ENCODE data around the gene HSFX1.
"Not testable (repeated sequence)": the region's sequence is repeated elsewhere in the genome, so short reads cannot be mapped to it uniquely, and the experiment has no call there.

- TF ChIP-seq EZH2 (IDR thresholded peaks at IDR 0.05; ENCODE audit: low read length, missing control alignments); CTCF (conservative IDR thresholded peaks at IDR 0.05 in 1 of 2, IDR thresholded peaks at IDR 0.05 in 1 of 2; ENCODE audit: low read depth in 1 of 2, low read length in 2 of 2): not testable (repeated sequence)
Observed at GRCh38 chrX:149795531-149795930, 21.7 kb downstream of the HSFX1 start.
